Nasal cavity respiratory epithelium epithelial cell of viscerocranial mucosa (primary cell): ENCODE data around the gene HSPA6. TPM values are rescaled to one million over a fixed set of nuclear protein-coding genes. Genes with fewer than 3 reads are reported as not detected.

Experiments
- total RNA-seq: library from RNA; depleted of rRNA; stranded (reverse); fragments of >200 nt; gene quantifications from 2 replicates; pipeline ENCODE4 v1.2.3, GENCODE V29; 2014

HSPA6 gene
- total RNA-seq = 1.0 and 1.2 TPM in 2 replicates

GRCh38 chr1:161523817-161524741, at the start of gene HSPA6:
HSPA6 (plus strand) TSS chr1:161524540; CDS start chr1:161524659, 119 bp downstream.

DNA sequence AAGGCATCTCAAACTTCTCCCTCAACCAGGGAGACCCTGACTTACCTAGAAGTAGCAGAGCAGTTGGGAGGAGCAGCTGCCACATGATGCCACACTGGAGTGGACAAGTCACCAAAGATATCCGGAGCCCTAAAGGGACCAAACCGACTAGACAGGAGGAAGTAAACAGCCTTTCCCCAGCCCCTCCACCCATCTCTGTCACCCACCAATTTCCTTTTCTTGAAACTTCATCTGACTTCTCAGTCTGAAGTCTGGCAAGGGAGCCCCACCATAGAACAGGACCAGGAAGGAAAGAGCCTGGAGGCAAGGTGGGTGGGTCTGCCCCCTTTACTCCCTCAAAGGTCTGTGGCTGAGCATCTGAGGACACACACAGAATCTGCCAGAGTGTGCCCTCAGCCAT, 25.3 kb downstream of the HSPA6 start, which contains the start of gene FCGR3A:
FCGR3A (minus strand) TSS at position 167 of the 400 bp plus-strand sequence; CDS start at position 85, 82 bp downstream.

Other genes starting within 250 kb of the HSPA6 start
- under 0.01 and 0.07 TPM in 2 replicates for gene MPZ, start 214.6 kb upstream of the HSPA6 start, total RNA-seq
- 17.7 and 19.8 TPM in 2 replicates for gene SDHC, start 210.2 kb upstream of the HSPA6 start, total RNA-seq
- gene CFAP126, start 156.7 kb upstream of the HSPA6 start, total RNA-seq = not detected in 2 replicates
- gene FCGR2A, start 19.1 kb upstream of the HSPA6 start, total RNA-seq = not detected in 2 replicates
- not detected in 2 replicates for gene FCGR3A, start 25.3 kb downstream of the HSPA6 start, total RNA-seq
- not detected in 2 replicates for gene FCGR3B, start 106.6 kb downstream of the HSPA6 start, total RNA-seq
- not detected in 2 replicates for gene FCGR2B, start 138.6 kb downstream of the HSPA6 start, total RNA-seq
- under 0.01 and 0.28 TPM in 2 replicates for gene FCRLA, start 182.7 kb downstream of the HSPA6 start, total RNA-seq
- gene FCRLB, start 197.0 kb downstream of the HSPA6 start, total RNA-seq = 0.85 and 1.0 TPM in 2 replicates
- gene DUSP12, start 225.2 kb downstream of the HSPA6 start, total RNA-seq = 41.6 and 50.9 TPM in 2 replicates
- gene ATF6, start 241.8 kb downstream of the HSPA6 start, total RNA-seq = 33.8 and 39.3 TPM in 2 replicates